DND-41 (cell line): Measurements from ENCODE around the gene FGF12.

ENCODE experiments used
- ATAC-seq: fragments of 200-7000 bp; cut with Tn5 transposase; 3 replicates; pipeline ENCODE4 v1.9.1; 2021; ENCODE audit warnings: low read depth; ENCODE audit not compliant: insufficient read depth
- DNase-seq: peaks from one replicate; pipeline ENCODE4 v3.0.0-alpha.2; 2020
- H2AFZ ChIP-seq: 2 replicates; pipeline ENCODE4 v1.6.0; 2012; ENCODE audit warnings: low read depth, low read length
- H3K27ac ChIP-seq: 2 replicates; pipeline ENCODE4 v1.5.1; 2012; ENCODE audit warnings: low read length, inconsistent platforms
- H3K27me3 ChIP-seq: fragments of 200-600 bp; sonication (generic); 2 replicates; pipeline ENCODE4 v1.6.0; 2012; ENCODE audit warnings: low read length, mild to moderate bottlenecking, inconsistent platforms; ENCODE audit not compliant: insufficient read depth, poor library complexity
- H3K36me3 ChIP-seq: 2 replicates; pipeline ENCODE4 v1.5.1; 2012; ENCODE audit warnings: low read length, inconsistent platforms; ENCODE audit not compliant: insufficient read depth
- H3K4me1 ChIP-seq: 2 replicates; pipeline ENCODE4 v1.5.1; 2012; ENCODE audit warnings: mild to moderate bottlenecking, low read length; ENCODE audit not compliant: insufficient read depth
- H3K4me2 ChIP-seq: 2 replicates; pipeline ENCODE4 v1.6.0; 2012; ENCODE audit warnings: mild to moderate bottlenecking, moderate library complexity, low read length, inconsistent platforms; ENCODE audit not compliant: insufficient read depth
- H3K4me3 ChIP-seq, 2 experiments: fragments of 200-600 bp in 1 of 2; shearing (Covaris generic) in 1 of 2; 2 replicates each; pipeline ENCODE4 v1.5.1; 2012 to 2016; ENCODE audit warnings: inconsistent platforms in 2 of 2, low read length in 2 of 2, mild to moderate bottlenecking in 2 of 2, low read depth in 1 of 2, moderate library complexity in 1 of 2
- H3K79me2 ChIP-seq: 2 replicates; pipeline ENCODE4 v1.6.0; 2012; ENCODE audit warnings: low read length, inconsistent platforms; ENCODE audit not compliant: insufficient read depth
- H3K9ac ChIP-seq: 2 replicates; pipeline ENCODE4 v1.6.0; 2012; ENCODE audit warnings: low read depth, mild to moderate bottlenecking, inconsistent platforms, low read length, moderate library complexity
- H3K9me3 ChIP-seq: 2 replicates; pipeline ENCODE4 v1.5.1; 2012; ENCODE audit warnings: low read length, moderate library complexity, mild to moderate bottlenecking, inconsistent platforms; ENCODE audit not compliant: insufficient read depth, severe bottlenecking
- H4K20me1 ChIP-seq: 2 replicates; pipeline ENCODE4 v1.6.0; 2012; ENCODE audit warnings: low read length; ENCODE audit not compliant: insufficient read depth
- EZH2 ChIP-seq: IDR thresholded peaks from 3 replicates; pipeline ENCODE4 v1.6.1; 2012; ENCODE audit warnings: borderline replicate concordance, low read depth, mild to moderate bottlenecking, moderate library complexity, low read length, inconsistent platforms; ENCODE audit not compliant: severe bottlenecking
- TF ChIP-seq, protein P1 (sequence below): IDR thresholded peaks from 2 replicates; pipeline ENCODE4 v1.5.1; 2012; ENCODE audit warnings: borderline replicate concordance, low read length, moderate library complexity, mild to moderate bottlenecking; ENCODE audit not compliant: poor library complexity, severe bottlenecking; ENCODE audit errors: extremely low read depth

Gene FGF12

DNA sequence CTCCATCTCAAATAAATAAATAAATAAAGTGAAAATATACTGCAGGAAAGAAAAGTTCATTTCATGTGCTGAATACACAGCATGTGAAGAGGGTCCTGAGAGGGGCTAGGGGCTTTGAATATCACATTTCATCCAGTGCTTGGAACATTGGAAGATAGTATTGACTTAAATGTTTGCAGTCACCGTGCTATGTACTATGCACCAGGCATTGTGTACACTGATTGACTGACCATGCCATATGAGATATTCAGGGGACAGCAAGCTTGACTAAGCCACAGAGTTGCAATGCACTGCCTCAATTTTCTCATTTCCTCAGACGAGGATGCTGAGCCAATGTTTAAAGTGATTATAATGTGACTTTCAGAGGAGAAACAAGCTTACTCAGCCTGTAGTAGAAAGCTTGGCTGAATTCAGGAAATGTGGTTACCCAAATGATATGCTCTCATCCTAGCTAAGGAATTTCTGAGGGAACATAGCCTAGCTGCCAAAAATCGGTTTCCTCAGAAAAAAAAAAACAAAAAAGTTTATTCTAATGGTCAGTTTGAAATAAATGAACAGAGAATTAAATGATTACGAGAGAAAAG lies 557.9 kb downstream of the FGF12 start:
- no peak overlapping the region for H3K4me2 ChIP-seq

DNA sequence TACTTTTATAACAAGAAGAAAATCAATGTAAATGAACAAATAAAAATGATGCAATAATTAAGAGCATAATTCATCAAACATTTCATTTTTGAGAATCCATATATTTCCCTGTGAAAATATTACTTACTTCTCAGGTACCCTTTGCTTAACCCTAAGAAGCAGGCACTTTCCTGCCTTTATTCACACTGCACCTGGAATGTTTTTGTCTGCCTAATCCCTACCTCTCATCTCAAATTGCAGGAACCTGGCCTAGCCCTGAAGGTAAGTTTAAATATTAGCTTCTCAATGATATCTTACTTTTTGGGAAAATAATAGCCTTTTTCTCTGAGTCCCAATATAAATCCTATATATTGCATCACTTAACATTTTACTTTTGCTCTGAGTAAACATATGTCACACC lies 559.1 kb downstream of the FGF12 start:
- no peak for DNase-seq
- H3K27me3 ChIP-seq, result no peaks in the 10 kb centered on the region
- H3K4me2 ChIP-seq, result no peak overlapping the region
- no peaks in the 10 kb centered on the region for H3K36me3 ChIP-seq
- TF ChIP-seq, protein P1, sequence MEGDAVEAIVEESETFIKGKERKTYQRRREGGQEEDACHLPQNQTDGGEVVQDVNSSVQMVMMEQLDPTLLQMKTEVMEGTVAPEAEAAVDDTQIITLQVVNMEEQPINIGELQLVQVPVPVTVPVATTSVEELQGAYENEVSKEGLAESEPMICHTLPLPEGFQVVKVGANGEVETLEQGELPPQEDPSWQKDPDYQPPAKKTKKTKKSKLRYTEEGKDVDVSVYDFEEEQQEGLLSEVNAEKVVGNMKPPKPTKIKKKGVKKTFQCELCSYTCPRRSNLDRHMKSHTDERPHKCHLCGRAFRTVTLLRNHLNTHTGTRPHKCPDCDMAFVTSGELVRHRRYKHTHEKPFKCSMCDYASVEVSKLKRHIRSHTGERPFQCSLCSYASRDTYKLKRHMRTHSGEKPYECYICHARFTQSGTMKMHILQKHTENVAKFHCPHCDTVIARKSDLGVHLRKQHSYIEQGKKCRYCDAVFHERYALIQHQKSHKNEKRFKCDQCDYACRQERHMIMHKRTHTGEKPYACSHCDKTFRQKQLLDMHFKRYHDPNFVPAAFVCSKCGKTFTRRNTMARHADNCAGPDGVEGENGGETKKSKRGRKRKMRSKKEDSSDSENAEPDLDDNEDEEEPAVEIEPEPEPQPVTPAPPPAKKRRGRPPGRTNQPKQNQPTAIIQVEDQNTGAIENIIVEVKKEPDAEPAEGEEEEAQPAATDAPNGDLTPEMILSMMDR, result no peak
- no peak for TF ChIP-seq EZH2
- no peaks in the 10 kb centered on the region for H3K9me3 ChIP-seq
- no peaks in the 10 kb centered on the region for H4K20me1 ChIP-seq
- no peaks in the 10 kb centered on the region for H3K4me1 ChIP-seq
- H2AFZ ChIP-seq, result no peak overlapping the region
- no peaks in the 10 kb centered on the region for H3K79me2 ChIP-seq
- ATAC-seq, result no peak
- no peak overlapping the region for H3K4me3 ChIP-seq
- H3K27ac ChIP-seq, result no peak overlapping the region
- no peak overlapping the region for H3K9ac ChIP-seq

More for the DNA sequence above, 557.9 kb downstream of the FGF12 start:
- Histone ChIP-seq H3K36me3 (no peaks in the 10 kb centered on the region), H3K4me1 (no peaks in the 10 kb centered on the region), H3K9ac (no peak overlapping the region), H3K79me2 (no peaks in the 10 kb centered on the region), H2AFZ (no peak overlapping the region), H3K4me3 (no peak overlapping the region), H3K9me3 (no peaks in the 10 kb centered on the region), H3K27ac (no peak overlapping the region), H4K20me1 (no peaks in the 10 kb centered on the region), H3K27me3 (no peaks in the 10 kb centered on the region)
- no peak for TF ChIP-seq EZH2
- TF ChIP-seq, protein P1, result no peak
- ATAC-seq (no peak), DNase-seq (no peak)

DNA sequence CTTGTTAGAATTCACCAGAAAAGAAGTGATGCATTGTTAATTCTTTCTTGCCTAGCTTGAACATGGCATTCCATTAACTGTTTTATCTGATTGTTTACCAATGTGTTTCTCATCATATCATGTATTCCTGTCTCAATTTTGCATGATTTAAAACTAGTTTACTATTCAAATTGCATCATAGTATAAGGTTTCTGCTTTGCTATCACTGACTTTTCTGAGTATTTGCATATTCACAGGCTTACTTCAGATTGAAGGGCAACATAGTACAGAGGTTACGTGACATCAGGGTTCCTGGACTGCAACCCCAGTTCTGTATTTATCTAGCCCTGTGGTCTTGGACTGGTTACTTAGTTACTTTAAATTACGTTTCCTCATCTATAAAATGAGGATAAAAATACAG lies 561.8 kb downstream of the FGF12 start:
- Histone ChIP-seq H4K20me1 (no peaks in the 10 kb centered on the region), H3K79me2 (no peaks in the 10 kb centered on the region), H3K4me2 (no peak overlapping the region), H2AFZ (no peak overlapping the region), H3K9ac (no peak overlapping the region), H3K9me3 (no peaks in the 10 kb centered on the region), H3K36me3 (no peaks in the 10 kb centered on the region), H3K27me3 (no peaks in the 10 kb centered on the region), H3K4me1 (no peaks in the 10 kb centered on the region), H3K4me3 (no peak overlapping the region), H3K27ac (no peak overlapping the region)
- DNase-seq (no peak), ATAC-seq (no peak)
- TF ChIP-seq EZH2, result no peak
- TF ChIP-seq, protein P1, result no peak
